ENCODE results near the gene PAPPA2. TPM values are rescaled to one million over a fixed set of nuclear protein-coding genes. Genes with fewer than 3 reads are reported as not detected.

The PAPPA2 gene
- total RNA-seq, 1 donor from 2014 or later: 0.41 TPM

DNA sequence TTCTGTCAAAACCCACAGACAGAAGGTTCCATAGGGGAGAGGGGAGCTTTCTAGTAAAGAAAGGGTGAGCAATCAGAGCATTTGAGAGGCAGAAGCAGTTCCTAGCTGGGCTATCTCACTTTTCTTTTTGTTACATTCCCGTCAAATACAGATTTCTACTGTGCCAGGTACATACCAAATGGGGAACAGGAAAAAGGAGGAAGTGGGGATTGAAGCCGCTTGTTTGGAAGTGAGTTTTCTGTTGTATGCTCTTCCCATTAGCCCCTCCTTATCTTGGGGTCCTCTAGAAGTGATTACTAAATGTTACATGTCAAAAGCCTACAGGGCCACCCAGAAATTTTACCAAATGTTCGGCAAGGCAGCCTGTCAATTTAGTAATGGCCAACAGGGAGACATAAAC lies 116.1 kb downstream of the PAPPA2 start:
- TF ChIP-seq, protein P1, sequence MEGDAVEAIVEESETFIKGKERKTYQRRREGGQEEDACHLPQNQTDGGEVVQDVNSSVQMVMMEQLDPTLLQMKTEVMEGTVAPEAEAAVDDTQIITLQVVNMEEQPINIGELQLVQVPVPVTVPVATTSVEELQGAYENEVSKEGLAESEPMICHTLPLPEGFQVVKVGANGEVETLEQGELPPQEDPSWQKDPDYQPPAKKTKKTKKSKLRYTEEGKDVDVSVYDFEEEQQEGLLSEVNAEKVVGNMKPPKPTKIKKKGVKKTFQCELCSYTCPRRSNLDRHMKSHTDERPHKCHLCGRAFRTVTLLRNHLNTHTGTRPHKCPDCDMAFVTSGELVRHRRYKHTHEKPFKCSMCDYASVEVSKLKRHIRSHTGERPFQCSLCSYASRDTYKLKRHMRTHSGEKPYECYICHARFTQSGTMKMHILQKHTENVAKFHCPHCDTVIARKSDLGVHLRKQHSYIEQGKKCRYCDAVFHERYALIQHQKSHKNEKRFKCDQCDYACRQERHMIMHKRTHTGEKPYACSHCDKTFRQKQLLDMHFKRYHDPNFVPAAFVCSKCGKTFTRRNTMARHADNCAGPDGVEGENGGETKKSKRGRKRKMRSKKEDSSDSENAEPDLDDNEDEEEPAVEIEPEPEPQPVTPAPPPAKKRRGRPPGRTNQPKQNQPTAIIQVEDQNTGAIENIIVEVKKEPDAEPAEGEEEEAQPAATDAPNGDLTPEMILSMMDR (IDR thresholded peaks at IDR 0.05; ENCODE audit: borderline replicate concordance): no peak
- Histone ChIP-seq H3K4me3 (no peak overlapping the region), H3K4me1 (no peaks in the 10 kb centered on the region), H3K27ac (replicated peaks) (no peak overlapping the region), H3K27me3 (ENCODE audit: low read depth) (no peaks in the 10 kb centered on the region), H3K9me3 (replicated peaks) (no peaks in the 10 kb centered on the region), H3K36me3 (no peaks in the 10 kb centered on the region)
- DNase-seq: no peak
- intact Hi-C loops (cut with micrococcal nuclease): no loop called here

DNA sequence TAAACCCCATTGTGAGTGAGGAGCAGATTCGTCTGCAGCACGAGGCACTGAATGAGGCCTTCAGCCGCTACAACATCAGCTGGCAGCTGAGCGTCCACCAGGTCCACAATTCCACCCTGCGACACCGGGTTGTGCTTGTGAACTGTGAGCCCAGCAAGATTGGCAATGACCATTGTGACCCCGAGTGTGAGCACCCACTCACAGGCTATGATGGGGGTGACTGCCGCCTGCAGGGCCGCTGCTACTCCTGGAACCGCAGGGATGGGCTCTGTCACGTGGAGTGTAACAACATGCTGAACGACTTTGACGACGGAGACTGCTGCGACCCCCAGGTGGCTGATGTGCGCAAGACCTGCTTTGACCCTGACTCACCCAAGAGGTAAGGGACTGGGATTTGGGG lies 132.2 kb downstream of the PAPPA2 start:
- no peak overlapping the region for H3K4me3 ChIP-seq
- no peak for DNase-seq
- TF ChIP-seq, protein P1 (IDR thresholded peaks at IDR 0.05; ENCODE audit: borderline replicate concordance): no peak
- intact Hi-C loops (cut with micrococcal nuclease): no loop called here
- no peaks in the 10 kb centered on the region for H3K27me3 ChIP-seq (ENCODE audit: low read depth)
- H3K4me1 ChIP-seq: no peaks in the 10 kb centered on the region
- H3K9me3 ChIP-seq (replicated peaks): no peaks in the 10 kb centered on the region
- H3K36me3 ChIP-seq: no peaks in the 10 kb centered on the region
- H3K27ac ChIP-seq (replicated peaks): no peak overlapping the region

DNA sequence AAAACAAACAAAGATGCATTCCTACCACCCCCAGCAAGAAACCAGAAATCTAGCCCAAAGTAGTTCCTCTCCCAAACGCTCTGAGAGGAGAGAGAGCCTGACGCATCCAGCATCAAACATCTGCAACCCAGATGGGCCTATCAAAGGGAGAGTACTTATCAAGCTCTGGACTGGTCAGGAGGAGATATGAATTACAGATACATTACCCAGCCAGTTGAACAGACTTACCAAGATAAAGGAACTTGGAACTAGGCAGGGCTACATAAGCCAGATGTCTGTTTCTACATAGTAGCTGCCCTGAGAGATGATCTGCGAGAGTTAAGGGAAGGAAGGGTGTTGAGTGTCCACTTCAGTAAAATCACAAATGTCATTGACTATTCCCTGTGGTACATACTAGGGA lies 138.4 kb downstream of the PAPPA2 start:
- no peak overlapping the region for H3K27ac ChIP-seq (replicated peaks)
- H3K27me3 ChIP-seq (ENCODE audit: low read depth): no peaks in the 10 kb centered on the region
- no peak overlapping the region for H3K4me3 ChIP-seq
- TF ChIP-seq, protein P1 (IDR thresholded peaks at IDR 0.05; ENCODE audit: borderline replicate concordance): no peak
- intact Hi-C loops (cut with micrococcal nuclease): no loop called here
- H3K4me1 ChIP-seq: no peaks in the 10 kb centered on the region
- no peak for DNase-seq
- no peaks in the 10 kb centered on the region for H3K9me3 ChIP-seq (replicated peaks)
- H3K36me3 ChIP-seq: no peaks in the 10 kb centered on the region

DNA sequence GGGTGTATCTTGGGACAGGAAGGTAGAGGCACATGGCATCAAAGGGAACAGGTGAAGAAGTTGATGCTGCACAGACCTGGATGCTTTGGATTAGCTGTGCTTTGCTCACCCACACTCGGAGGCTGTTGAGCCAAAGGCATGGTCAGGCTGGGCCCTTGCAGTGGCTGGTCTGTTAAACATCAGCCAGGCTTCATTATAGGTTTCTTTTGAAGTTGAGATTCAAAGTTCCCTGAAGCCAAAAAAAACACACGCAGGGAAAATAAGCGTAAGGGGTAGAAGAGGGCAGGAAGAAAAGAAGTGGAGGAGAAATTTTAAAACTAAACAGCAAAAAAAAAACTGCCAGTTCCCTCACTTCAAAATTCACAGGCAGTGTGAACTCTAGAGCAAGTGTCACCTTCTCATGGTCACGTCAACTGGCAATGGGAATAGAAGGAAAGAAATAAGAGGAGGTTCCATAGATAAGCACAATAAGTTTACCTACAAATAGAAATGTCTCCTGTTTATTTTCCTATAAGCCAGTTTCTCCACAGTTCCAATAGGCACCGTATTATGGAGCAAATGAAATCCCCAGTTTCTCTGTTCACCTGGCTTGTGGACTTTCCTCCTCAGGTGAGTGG lies 139.5 kb downstream of the PAPPA2 start:
- no peak overlapping the region for H3K27ac ChIP-seq (replicated peaks)
- intact Hi-C loops (cut with micrococcal nuclease): no loop called here
- H3K4me3 ChIP-seq: no peak overlapping the region
- no peaks in the 10 kb centered on the region for H3K27me3 ChIP-seq (ENCODE audit: low read depth)
- no peaks in the 10 kb centered on the region for H3K9me3 ChIP-seq (replicated peaks)
- H3K36me3 ChIP-seq: no peaks in the 10 kb centered on the region
- TF ChIP-seq, protein P1 (IDR thresholded peaks at IDR 0.05; ENCODE audit: borderline replicate concordance): no peak
- DNase-seq: no peak
- no peaks in the 10 kb centered on the region for H3K4me1 ChIP-seq

DNA sequence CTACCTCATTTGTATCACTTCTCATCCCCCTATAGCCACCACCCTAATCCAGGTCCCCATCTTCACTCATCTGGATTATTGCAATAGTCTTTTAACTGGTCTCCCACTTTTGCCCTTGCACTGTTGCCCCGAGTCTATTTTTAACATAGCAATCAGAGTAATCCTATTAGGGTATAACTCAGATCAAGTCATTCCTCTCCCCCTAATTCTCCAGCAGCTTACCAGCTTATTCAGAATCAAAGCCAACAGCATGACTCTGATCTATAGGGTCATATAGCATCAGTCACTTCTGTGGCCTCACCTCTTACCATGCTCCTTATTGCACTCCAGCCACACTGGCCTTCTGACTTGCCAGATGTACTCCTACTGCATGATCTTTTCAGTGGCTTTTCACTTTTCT lies 140.7 kb downstream of the PAPPA2 start:
- Histone ChIP-seq H3K4me1 (no peaks in the 10 kb centered on the region), H3K27me3 (ENCODE audit: low read depth) (no peaks in the 10 kb centered on the region), H3K9me3 (replicated peaks) (no peaks in the 10 kb centered on the region), H3K27ac (replicated peaks) (no peak overlapping the region), H3K36me3 (no peaks in the 10 kb centered on the region), H3K4me3 (no peak overlapping the region)
- intact Hi-C loops (cut with micrococcal nuclease): no loop called here
- no peak for DNase-seq
- TF ChIP-seq, protein P1 (IDR thresholded peaks at IDR 0.05; ENCODE audit: borderline replicate concordance): no peak

All from left ventricle myocardium inferior (tissue), 1 donor.